PFSK-1 (cell line): Measurements from ENCODE around the gene GABARAP.

ENCODE experiments used
- FOXP2 ChIP-seq: optimal IDR thresholded peaks from 2 replicates; pipeline ENCODE3; 2011; ENCODE audit warnings: borderline replicate concordance, control low read depth, inconsistent platforms; ENCODE audit not compliant: insufficient read depth; ENCODE audit errors: extremely low read length, extremely low read depth
- TAF1 ChIP-seq: IDR thresholded peaks from 2 replicates; pipeline ENCODE4 v1.6.1; 2012; ENCODE audit warnings: low read length, control low read depth, borderline replicate concordance; ENCODE audit not compliant: insufficient read depth
- TF ChIP-seq, protein P1 (sequence below), 2 experiments: IDR thresholded peaks; 2 replicates each; pipeline versions ENCODE4 v1.6.1 to v1.8.0; 2011 to 2012; ENCODE audit warnings: low read depth in 2 of 2, low read length in 2 of 2, control low read depth in 1 of 2, inconsistent platforms in 1 of 2, mild to moderate bottlenecking in 1 of 2, moderate library complexity in 1 of 2; ENCODE audit not compliant: insufficient read depth in 1 of 2

DNA sequence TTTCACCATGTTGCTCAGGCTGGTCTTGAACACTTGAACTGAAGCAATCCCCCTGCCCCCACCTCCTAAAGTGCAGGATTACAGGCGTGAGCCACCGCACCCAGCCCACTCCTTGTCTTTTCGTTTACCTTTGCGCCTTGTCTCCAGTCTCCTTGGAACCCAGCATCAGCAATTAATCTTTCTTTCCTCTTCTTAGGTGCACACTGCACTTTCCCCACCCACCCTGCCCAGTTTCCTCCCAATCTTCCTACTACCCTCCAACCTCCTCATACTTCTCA is 21.5 kb upstream of the GABARAP start:
- TF ChIP-seq TAF1 (no peak), FOXP2 (peak; percentile 3)
- TF ChIP-seq, protein P1, sequence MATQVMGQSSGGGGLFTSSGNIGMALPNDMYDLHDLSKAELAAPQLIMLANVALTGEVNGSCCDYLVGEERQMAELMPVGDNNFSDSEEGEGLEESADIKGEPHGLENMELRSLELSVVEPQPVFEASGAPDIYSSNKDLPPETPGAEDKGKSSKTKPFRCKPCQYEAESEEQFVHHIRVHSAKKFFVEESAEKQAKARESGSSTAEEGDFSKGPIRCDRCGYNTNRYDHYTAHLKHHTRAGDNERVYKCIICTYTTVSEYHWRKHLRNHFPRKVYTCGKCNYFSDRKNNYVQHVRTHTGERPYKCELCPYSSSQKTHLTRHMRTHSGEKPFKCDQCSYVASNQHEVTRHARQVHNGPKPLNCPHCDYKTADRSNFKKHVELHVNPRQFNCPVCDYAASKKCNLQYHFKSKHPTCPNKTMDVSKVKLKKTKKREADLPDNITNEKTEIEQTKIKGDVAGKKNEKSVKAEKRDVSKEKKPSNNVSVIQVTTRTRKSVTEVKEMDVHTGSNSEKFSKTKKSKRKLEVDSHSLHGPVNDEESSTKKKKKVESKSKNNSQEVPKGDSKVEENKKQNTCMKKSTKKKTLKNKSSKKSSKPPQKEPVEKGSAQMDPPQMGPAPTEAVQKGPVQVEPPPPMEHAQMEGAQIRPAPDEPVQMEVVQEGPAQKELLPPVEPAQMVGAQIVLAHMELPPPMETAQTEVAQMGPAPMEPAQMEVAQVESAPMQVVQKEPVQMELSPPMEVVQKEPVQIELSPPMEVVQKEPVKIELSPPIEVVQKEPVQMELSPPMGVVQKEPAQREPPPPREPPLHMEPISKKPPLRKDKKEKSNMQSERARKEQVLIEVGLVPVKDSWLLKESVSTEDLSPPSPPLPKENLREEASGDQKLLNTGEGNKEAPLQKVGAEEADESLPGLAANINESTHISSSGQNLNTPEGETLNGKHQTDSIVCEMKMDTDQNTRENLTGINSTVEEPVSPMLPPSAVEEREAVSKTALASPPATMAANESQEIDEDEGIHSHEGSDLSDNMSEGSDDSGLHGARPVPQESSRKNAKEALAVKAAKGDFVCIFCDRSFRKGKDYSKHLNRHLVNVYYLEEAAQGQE (IDR thresholded peaks at IDR 0.05; ENCODE audit: insufficient read depth in 1 of 2, low read depth in 2 of 2, low read length in 2 of 2): no peak
